IPS DF 6.9 (cell line): Measurements from ENCODE around the gene UGT1A5.

ENCODE experiments used
- DNase-seq: peaks from one replicate; pipeline ENCODE4 v3.0.0-alpha.2; 2013; ENCODE audit warnings: low read depth, low spot score
- H3K27ac ChIP-seq: one replicate; pipeline ENCODE4 v1.5.1; 2013; ENCODE audit warnings: low read length, control low read depth
- H3K27me3 ChIP-seq: 2 replicates; pipeline ENCODE4 v1.6.1; 2013; ENCODE audit warnings: mild to moderate bottlenecking, low read length; ENCODE audit not compliant: control insufficient read depth, insufficient read depth
- H3K36me3 ChIP-seq: 2 replicates; pipeline ENCODE4 v1.6.1; 2013; ENCODE audit warnings: low read length; ENCODE audit not compliant: control insufficient read depth, insufficient read depth
- H3K4me1 ChIP-seq: 2 replicates; pipeline ENCODE4 v1.6.1; 2013; ENCODE audit warnings: low read length; ENCODE audit not compliant: control insufficient read depth, insufficient read depth
- H3K4me3 ChIP-seq: 2 replicates; pipeline ENCODE4 v1.5.1; 2013; ENCODE audit warnings: mild to moderate bottlenecking, low read length
- H3K9me3 ChIP-seq: 2 replicates; pipeline ENCODE4 v1.6.1; 2013; ENCODE audit warnings: low read length, inconsistent platforms; ENCODE audit not compliant: control insufficient read depth, insufficient read depth
- WGBS: extraction: QIAGEN DNeasy Blood & Tissue Kit; methylation state at CpG from one replicate; pipeline ENCODE4 v1.1.7; 2013; ENCODE audit warnings: mixed read lengths, missing lambda C conversion rate; ENCODE audit not compliant: insufficient read length, insufficient coverage; 5-methylcytosine and 5-hydroxymethylcytosine counted together

Gene UGT1A5

DNA sequence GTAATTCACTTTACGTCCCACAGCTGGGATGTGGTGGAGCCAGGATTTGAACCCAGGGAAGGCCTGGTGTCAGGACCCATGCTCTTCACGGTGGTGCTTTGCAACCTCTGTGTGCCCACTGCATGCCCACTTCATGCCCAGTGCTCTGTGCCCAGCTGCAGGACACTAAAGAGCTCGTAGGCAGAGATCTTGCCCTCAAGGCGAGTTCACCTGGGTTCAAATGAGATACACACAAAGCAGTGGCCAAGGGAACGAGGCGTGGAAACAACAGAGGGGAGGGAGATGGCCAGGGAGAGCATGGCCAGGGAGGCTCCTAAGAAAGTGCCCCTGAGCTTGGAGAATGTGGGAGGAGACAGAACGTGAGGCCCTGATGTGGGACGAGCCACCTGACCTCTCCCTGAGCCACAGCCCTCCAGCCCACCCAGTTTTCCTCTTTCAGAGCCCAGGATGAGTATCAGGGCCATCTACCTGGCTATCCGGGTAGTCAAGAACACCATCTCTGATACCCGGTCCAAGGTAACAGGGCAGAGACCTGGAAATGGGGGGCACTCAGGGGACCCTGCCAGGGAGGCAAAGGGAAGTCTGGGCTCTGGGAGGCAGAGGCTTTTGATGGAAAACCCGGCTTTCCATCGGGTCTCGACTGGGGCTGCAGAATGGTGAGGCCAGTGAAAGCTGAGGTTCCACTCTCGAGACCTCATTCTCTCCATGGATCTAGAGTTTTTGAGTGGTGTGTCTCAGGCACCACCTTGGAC is 85.8 kb downstream of the UGT1A5 start:
- no peak overlapping the region for H3K27ac ChIP-seq
- H3K36me3 ChIP-seq = 0 out of 2 replicates have a peak, but pooled peaks cover 1% of the 10 kb centered on the region
- H3K4me3 ChIP-seq = no peak overlapping the region
- no peaks in the 10 kb centered on the region for H3K4me1 ChIP-seq
- H3K9me3 ChIP-seq = no peaks in the 10 kb centered on the region
- no CpG with 5 or more reads among the region's 14 CpGs for WGBS
- no peaks in the 10 kb centered on the region for H3K27me3 ChIP-seq
- DNase-seq = no peak

DNA sequence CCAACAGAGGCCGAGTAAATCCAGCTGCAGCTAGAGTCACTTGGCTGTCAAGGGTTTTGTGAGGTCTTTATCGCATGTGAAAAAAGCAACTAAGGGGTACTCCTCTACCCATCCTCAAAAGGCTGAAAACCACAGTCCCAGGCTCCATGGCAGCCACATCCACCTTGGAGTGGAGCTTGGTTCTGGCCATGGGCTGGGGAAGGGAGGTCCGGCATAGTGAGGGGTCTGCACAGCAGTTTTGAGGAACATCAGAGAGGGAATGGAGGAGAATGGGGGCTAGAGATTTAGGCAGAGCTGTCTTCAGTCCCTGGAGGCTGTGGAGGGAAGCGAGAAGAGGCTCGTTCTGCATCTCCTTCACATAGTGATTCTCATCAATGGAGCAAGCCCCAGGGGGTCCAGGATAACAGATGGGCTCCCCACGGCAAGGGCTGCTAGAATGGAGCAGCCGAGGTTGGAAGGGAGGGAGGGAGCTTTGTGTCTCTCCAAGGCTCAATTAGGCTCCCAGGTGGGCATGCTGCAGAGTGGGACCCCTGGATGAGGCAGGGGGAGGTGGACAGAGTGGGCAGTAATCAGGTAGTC is 86.5 kb downstream of the UGT1A5 start:
- no peak overlapping the region for H3K4me3 ChIP-seq
- no peaks in the 10 kb centered on the region for H3K27me3 ChIP-seq
- no peaks in the 10 kb centered on the region for H3K36me3 ChIP-seq
- no peaks in the 10 kb centered on the region for H3K9me3 ChIP-seq
- WGBS = no CpG with 5 or more reads among the region's 7 CpGs
- H3K4me1 ChIP-seq = no peaks in the 10 kb centered on the region
- DNase-seq = no peak
- no peak overlapping the region for H3K27ac ChIP-seq

DNA sequence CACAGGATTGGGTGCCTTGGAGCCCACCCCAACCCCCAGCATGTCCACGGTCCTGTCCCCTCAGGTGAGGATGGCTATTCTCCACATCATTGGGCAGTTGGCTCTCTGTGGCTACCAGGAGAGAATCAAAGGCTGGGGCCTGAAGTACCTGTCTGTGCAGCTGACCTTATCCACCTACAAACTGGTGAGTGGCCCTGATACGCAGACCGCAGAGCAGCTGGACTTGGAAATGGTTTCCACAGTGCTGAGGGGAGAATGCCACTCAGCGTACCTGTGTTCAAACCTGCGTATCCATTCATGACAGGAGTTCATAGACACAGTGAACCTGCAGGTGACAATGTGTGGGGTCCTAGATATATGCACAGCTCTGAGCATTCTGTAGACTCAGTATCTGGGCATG is 87.0 kb downstream of the UGT1A5 start:
- H3K4me3 ChIP-seq = no peak overlapping the region
- H3K9me3 ChIP-seq = no peaks in the 10 kb centered on the region
- H3K36me3 ChIP-seq = no peaks in the 10 kb centered on the region
- DNase-seq = no peak
- no CpG with 5 or more reads among the region's 5 CpGs for WGBS
- H3K4me1 ChIP-seq = no peaks in the 10 kb centered on the region
- H3K27ac ChIP-seq = no peak overlapping the region
- no peaks in the 10 kb centered on the region for H3K27me3 ChIP-seq

DNA sequence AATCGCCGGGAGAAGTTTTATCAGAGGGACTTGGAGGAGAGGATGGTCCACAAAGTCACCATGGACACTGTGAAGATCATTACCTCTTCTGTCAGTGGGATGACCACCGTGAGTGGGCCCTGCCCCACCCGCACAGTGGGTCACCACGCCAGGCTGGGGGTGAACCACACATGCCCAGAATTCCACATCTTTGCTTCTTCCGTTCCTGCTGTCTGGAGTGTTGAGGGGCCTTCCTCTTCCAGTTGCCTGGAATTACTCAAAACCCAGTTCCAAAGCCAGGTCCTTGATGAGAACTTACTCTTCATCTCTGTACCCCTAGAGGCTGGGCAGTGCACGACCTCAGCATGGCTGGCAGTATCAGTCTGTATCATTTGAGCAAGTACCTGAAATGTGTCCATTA is 87.5 kb downstream of the UGT1A5 start:
- Histone ChIP-seq H3K36me3 (no peaks in the 10 kb centered on the region), H3K4me1 (no peaks in the 10 kb centered on the region), H3K27ac (no peak overlapping the region), H3K27me3 (no peaks in the 10 kb centered on the region), H3K9me3 (no peaks in the 10 kb centered on the region), H3K4me3 (no peak overlapping the region)
- no peak for DNase-seq
- WGBS = no CpG with 5 or more reads among the region's 7 CpGs

DNA sequence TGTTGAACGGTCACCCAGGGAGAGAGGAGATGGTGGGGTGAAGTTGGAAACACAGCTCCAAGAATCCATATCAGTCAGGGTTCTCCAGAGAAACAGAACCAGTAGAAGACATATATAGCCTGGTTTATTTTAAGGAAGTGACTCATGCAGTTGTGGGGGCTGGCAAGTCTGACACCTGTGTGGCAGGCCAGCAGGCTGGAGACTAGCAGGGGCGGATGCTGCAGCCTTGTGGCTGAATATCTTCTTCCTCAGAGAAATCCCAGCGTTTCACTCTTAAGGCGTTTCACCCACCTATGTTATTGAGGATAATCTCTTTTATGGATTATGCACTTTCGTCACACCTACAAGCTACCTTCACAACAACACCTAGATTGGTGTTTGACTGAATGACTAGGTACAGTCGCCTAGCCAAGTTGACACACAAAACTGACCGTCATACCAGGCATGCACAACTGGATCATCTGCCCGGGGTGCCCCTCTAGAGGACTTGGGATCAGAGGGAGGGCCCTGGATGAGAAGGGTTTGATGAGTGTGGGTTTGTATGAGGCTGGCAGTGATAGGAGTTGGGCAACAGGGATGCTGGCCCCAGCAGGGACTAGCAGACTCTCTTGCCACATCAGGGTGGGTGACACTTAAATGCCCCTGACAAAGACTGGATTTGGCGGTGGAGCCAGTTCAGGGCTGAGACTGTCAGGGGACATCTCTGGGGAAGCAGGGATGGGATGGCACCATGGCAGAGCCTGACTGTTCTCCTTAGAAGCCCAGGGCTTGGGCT is 88.8 kb downstream of the UGT1A5 start:
- no CpG with 5 or more reads among the region's 9 CpGs for WGBS
- H3K4me1 ChIP-seq = no peaks in the 10 kb centered on the region
- DNase-seq = no peak
- no peaks in the 10 kb centered on the region for H3K27me3 ChIP-seq
- H3K27ac ChIP-seq = no peak overlapping the region
- no peaks in the 10 kb centered on the region for H3K36me3 ChIP-seq
- no peak overlapping the region for H3K4me3 ChIP-seq
- H3K9me3 ChIP-seq = no peaks in the 10 kb centered on the region

DNA sequence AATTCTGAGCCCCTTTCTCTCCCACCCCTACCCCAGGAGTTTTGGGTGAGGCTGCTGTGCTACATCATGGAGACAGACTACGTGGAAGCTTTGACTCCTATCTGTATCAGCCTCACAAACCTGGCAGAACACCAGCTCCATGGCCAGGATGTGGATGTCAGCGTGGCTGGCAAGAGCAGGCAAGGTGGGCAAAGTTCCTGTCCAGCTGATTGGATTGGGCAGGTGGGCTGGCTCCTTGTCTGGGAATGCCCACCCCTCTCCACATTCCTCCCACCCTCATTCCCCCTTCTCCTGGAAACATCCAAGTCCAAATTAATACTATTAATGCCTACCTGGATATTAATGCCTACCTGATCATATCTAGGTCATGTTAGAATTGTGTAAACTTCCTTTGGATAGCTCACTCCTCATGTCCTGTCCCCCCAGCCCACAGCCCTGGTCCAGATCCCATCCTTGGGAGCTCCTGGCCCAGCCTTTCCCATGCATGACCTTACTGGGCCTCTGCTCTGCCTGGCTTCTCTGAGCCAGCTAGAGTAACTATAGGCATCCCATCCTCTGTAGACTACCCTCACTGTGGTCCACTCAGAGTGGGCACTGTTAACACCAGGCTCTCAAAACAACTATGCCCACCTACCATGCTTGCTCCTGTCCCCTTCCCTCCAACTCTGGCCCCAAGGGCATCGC is 89.6 kb downstream of the UGT1A5 start:
- no peak overlapping the region for H3K4me3 ChIP-seq
- DNase-seq = no peak
- no peak overlapping the region for H3K27ac ChIP-seq
- H3K4me1 ChIP-seq = no peaks in the 10 kb centered on the region
- H3K36me3 ChIP-seq = no peaks in the 10 kb centered on the region
- no CpG with 5 or more reads among the region's 3 CpGs for WGBS
- H3K27me3 ChIP-seq = no peaks in the 10 kb centered on the region
- H3K9me3 ChIP-seq = no peaks in the 10 kb centered on the region

DNA sequence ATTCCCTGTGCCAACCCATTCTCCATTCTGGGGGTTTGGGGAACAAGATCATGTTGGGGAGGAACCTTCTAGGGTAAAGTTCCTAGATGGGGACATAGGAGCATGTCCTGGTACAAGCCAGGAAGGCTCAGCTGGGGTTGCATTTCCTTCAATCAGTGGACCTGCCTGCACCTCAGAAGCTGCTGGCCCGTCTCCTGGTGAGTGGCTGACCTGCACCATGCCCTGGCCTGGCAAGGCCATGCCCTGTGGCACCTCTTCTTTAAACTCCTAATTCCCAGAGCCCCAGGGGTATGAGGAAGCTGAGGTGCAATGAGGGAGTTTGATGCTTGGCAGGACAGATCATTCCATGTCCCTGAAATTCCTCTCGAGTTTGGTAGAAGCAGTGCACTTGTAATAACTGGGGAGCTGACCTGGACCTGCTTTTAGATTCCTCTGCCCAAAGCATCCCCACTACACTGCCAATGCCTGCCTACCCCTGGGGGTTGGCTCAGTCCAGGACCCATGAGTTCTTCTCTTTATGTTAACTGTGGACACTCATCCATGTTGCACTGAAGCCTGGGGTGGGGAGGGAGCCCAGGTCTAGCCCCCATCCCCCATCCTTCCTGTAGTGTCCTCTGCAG is 90.7 kb downstream of the UGT1A5 start:
- no CpG with 5 or more reads among the region's 2 CpGs for WGBS
- no peak for DNase-seq

DNA sequence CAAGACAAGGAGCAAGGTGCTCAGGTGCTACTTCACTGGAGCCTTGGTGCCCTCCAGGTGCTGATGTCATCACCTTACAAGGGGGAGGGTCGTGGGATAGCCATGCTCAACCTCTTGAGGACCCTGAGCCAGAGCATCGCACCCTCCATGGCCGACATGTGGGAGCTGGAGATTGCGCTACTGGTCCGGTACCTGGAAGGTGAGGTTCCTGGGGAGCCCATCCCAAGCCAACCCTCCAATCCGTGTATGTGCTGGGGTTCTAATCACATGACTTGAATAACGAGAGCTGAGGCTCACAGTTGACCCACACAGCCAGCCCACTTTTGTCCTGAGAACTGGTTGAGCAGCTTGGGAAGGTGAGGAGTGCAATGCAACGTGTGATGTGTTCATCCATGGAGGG is 91.3 kb downstream of the UGT1A5 start:
- Histone ChIP-seq H3K9me3 (no peaks in the 10 kb centered on the region), H3K4me1 (no peaks in the 10 kb centered on the region), H3K36me3 (no peaks in the 10 kb centered on the region), H3K4me3 (no peak overlapping the region), H3K27me3 (no peaks in the 10 kb centered on the region), H3K27ac (no peak overlapping the region)
- WGBS = no CpG with 5 or more reads among the region's 8 CpGs
- no peak for DNase-seq

More for the DNA sequence above, 90.7 kb downstream of the UGT1A5 start:
- Histone ChIP-seq H3K4me3 (no peak overlapping the region), H3K27me3 (no peaks in the 10 kb centered on the region), H3K9me3 (no peaks in the 10 kb centered on the region), H3K36me3 (no peaks in the 10 kb centered on the region), H3K4me1 (no peaks in the 10 kb centered on the region), H3K27ac (no peak overlapping the region)

DNA sequence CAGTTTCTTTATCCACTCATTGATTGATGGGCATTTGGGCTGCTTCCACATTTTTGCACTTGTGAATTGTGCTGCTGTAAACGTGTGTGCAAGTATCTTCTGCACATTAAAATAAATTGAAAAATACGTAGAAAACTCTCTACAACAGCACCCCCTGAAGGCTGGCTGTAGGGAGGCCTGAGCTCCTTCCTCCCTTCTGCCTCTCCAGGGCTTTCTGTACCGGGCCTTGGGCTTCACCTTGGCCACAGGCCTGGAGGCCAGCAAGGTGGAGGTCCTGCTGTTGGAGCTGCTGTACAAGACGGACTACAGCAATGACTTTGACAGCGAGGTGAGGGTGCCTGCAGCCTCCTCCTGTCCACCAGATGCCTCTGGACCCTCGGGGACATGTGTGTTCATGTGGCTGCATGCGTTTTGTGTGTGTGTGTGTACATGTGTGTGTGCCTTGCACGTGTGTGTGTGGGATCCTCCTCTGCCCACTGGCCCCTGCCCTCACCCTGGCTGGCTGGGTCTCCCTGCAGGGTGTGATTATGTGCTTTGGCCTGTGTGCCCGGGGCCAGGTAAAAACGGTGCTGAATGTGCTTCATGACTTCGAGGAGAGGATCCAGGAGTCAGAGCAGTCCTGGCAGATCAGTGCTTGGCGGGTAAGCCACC is 94.6 kb downstream of the UGT1A5 start:
- Histone ChIP-seq H3K4me1 (no peaks in the 10 kb centered on the region), H3K9me3 (no peaks in the 10 kb centered on the region), H3K4me3 (no peak overlapping the region), H3K27ac (no peak overlapping the region), H3K36me3 (no peaks in the 10 kb centered on the region), H3K27me3 (no peaks in the 10 kb centered on the region)
- no CpG with 5 or more reads among the region's 12 CpGs for WGBS
- no peak for DNase-seq
